Nephron (organoid): ENCODE results near the gene BICC1.

Experiments used
- H3K27ac Mint-ChIP-seq, 3 experiments: 2 replicates each; pipeline ENCODE4 v1.8.0; 2020; ENCODE audit warnings: mixed read lengths in 3 of 3, mild to moderate bottlenecking in 2 of 3, moderate library complexity in 1 of 3
- H3K27me3 Mint-ChIP-seq: 2 replicates; pipeline ENCODE4 v1.8.0; 2021; ENCODE audit warnings: low read depth, mild to moderate bottlenecking, moderate library complexity, mixed read lengths
- H3K36me3 Mint-ChIP-seq: 2 replicates; pipeline ENCODE4 v1.8.0; 2020; ENCODE audit warnings: low read depth, mixed read lengths
- H3K4me1 Mint-ChIP-seq: 2 replicates; pipeline ENCODE4 v1.8.0; 2020; ENCODE audit warnings: mixed read lengths
- H3K4me3 Mint-ChIP-seq, 3 experiments: 2 replicates each; pipeline ENCODE4 v1.8.0; 2020; ENCODE audit warnings: mild to moderate bottlenecking in 3 of 3, mixed read lengths in 3 of 3, moderate library complexity in 2 of 3
- H3K9me3 Mint-ChIP-seq: 2 replicates; pipeline ENCODE4 v1.8.0; 2020; ENCODE audit warnings: mixed read lengths
- TF ChIP-seq, protein P1 (sequence below), 3 experiments: fragments of 200-600 bp; sonication (generic); IDR thresholded peaks; one replicate each; pipeline ENCODE4 v1.5.0; 2021; ENCODE audit warnings: antibody characterized with exemption in 3 of 3; ENCODE audit not compliant: unreplicated experiment in 3 of 3

Gene BICC1

DNA sequence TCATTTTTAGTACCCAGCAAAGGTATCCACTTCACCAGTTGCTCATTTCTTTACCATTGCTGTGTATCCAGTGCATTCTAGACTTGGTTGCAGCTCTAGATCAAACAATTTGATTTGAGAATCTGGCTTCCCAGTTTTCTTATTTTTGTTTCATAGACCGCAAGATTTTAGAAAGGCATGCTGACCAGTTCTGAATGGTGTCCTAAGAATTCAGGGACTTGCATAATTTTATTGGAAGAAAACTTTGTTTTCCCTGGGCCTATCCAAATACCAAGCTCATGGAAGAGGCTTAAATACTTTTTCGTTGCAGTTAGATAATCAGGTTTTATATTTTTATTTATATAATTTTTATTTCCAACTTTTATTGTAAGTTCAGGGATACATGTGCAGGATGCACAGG, 58.3 kb downstream of the BICC1 start:
- Mint-ChIP-seq H3K9me3 (peaks cover 27% of the 10 kb centered on the region), H3K27ac (no peak overlapping the region), H3K4me1 (peaks cover 28% of the 10 kb centered on the region), H3K27me3 (no peaks in the 10 kb centered on the region), H3K4me3 (no peak overlapping the region), H3K36me3 (peaks cover 32% of the 10 kb centered on the region)
- TF ChIP-seq, protein P1, sequence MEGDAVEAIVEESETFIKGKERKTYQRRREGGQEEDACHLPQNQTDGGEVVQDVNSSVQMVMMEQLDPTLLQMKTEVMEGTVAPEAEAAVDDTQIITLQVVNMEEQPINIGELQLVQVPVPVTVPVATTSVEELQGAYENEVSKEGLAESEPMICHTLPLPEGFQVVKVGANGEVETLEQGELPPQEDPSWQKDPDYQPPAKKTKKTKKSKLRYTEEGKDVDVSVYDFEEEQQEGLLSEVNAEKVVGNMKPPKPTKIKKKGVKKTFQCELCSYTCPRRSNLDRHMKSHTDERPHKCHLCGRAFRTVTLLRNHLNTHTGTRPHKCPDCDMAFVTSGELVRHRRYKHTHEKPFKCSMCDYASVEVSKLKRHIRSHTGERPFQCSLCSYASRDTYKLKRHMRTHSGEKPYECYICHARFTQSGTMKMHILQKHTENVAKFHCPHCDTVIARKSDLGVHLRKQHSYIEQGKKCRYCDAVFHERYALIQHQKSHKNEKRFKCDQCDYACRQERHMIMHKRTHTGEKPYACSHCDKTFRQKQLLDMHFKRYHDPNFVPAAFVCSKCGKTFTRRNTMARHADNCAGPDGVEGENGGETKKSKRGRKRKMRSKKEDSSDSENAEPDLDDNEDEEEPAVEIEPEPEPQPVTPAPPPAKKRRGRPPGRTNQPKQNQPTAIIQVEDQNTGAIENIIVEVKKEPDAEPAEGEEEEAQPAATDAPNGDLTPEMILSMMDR (IDR thresholded peaks at IDR 0.05; ENCODE audit: unreplicated experiment in 3 of 3), result no peak

DNA sequence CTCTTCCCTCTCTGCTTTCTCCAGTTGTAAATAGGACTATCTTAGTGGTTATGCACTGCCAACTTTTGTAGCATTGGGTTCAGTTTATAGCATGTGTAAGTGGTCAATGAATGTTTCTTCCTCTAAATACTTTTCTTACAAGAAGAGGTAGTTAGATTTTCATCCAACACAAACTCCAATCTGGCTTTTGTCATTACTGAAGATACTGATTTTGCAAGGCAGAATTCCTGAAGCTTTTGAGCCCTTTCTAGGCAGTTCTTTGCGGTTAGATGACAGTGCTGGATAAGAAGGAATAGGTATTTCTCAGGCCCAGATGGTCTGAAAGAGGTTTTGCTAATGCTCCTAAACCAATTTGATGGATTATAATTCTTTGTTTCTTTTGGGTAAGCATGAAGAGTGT, 60.5 kb downstream of the BICC1 start:
- Mint-ChIP-seq H3K4me3 (no peak overlapping the region), H3K27me3 (no peaks in the 10 kb centered on the region), H3K9me3 (peaks cover 27% of the 10 kb centered on the region), H3K36me3 (peaks cover 28% of the 10 kb centered on the region), H3K27ac (no peak overlapping the region), H3K4me1 (peaks cover 37% of the 10 kb centered on the region)
- TF ChIP-seq, protein P1 (IDR thresholded peaks at IDR 0.05; ENCODE audit: unreplicated experiment in 3 of 3), result no peak

DNA sequence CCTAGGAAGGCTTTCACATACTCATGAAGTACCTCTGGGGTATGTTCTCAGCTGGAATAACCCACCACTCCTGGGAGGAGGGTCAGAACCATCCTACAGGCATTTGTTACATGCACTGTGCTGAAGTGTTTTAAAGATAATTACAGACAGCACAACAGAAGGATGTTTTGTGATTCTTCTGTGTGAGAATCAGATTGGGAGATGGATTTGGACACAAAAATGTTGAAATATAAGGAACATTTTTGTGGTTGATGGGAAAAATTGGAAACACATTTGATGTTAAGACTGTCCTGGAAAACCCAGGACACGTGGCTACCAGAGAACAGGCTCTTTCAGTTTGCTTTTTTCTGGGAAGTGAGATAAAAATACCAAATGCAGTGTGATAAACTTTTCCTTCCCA, 61.4 kb downstream of the BICC1 start:
- peaks cover 46% of the 10 kb centered on the region for H3K4me1 Mint-ChIP-seq

DNA sequence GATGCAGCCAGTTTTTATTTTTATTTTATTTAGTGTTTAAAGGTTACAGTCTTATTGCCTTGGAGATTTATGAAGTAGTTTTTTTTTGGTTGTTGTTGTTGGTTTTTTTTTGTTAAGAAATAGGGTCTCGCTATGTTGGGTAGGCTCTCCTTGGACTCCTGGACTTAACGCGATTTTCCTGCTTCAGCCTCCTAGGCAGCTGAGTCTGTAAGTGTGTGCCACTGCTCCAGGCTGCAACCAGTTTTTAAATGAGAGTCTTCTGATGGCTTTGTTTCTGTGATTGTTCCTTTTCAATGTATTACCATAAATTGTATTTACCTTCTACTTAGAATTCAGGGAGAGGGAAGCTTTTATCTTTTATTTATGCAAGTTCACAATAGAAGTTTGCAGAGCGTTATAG, 62.8 kb downstream of the BICC1 start:
- H3K36me3 Mint-ChIP-seq, result peaks cover 17% of the 10 kb centered on the region
- H3K27me3 Mint-ChIP-seq, result no peaks in the 10 kb centered on the region
- H3K4me3 Mint-ChIP-seq, result no peak overlapping the region
- peaks cover 48% of the 10 kb centered on the region for H3K4me1 Mint-ChIP-seq
- peak overlapping the region; percentile 36 to 98 (median 93) for H3K27ac Mint-ChIP-seq
- peaks cover 19% of the 10 kb centered on the region for H3K9me3 Mint-ChIP-seq
- TF ChIP-seq, protein P1 (IDR thresholded peaks at IDR 0.05; ENCODE audit: unreplicated experiment in 3 of 3), result no peak

More for the DNA sequence above, 61.4 kb downstream of the BICC1 start:
- Mint-ChIP-seq H3K27me3 (no peaks in the 10 kb centered on the region), H3K36me3 (peaks cover 28% of the 10 kb centered on the region), H3K9me3 (peaks cover 23% of the 10 kb centered on the region), H3K27ac (peak overlapping the region in 1 of 3 experiments; percentile 51), H3K4me3 (no peak overlapping the region)
- TF ChIP-seq, protein P1 (IDR thresholded peaks at IDR 0.05; ENCODE audit: unreplicated experiment in 3 of 3), result no peak

DNA sequence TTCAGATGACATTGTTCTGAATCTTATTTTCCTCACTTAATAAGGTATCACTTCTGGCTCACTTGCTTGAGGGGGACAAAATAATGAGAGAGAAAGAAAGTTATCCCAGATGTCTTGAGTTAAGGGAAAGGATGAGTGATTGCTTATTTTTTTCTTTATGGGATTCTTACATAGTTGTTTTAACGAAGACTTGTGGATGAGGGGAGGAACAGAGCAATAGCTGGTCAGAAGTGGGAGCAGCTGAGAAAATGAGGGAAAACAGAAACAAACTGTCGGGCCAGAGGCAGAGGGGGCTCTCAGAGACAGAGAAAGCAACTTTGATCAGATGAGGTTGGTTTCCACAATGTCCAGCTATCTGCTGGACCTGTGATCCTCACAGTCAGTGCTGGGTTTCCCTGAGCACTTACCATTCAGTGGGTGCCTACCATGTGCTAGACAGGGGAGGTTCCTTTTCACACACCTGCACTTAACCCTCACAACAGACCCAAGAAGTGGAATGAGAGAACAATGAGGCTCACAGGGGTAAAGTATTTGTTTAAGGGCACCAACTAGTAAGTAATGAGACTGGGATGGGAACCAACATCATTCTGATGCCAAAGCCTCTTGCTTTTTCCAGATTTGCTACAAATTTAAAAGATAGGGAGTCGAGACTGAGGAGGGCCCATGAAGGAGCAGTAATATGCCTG, 64.2 kb downstream of the BICC1 start:
- TF ChIP-seq, protein P1 (IDR thresholded peaks at IDR 0.05; ENCODE audit: unreplicated experiment in 3 of 3), result no peak
- Mint-ChIP-seq H3K36me3 (peaks cover 9% of the 10 kb centered on the region), H3K27me3 (no peaks in the 10 kb centered on the region), H3K4me1 (peaks cover 57% of the 10 kb centered on the region), H3K9me3 (peaks cover 8% of the 10 kb centered on the region), H3K27ac (peak overlapping the region; percentile 93 to 98 (median 93)), H3K4me3 (peak overlapping the region in 2 of 3 experiments; percentile 7 to 37)

DNA sequence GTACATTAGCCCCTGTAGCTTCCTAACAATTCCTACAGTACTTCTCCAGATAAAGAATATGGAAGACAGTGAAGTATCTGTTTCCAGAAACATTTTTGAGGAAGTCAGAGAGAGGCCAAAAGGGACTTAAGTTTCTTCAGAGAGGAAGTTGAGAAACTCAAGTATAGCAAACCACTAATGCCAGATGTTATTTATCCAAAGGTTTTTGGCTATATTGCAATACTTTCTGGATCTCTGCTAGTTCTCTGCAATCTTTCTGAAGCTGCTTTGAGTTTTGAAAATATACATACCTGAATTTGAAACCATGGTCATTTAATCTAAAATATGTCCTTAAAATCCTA, 64.7 kb downstream of the BICC1 start:
- Mint-ChIP-seq H3K4me1 (peaks cover 59% of the 10 kb centered on the region), H3K9me3 (peaks cover 3% of the 10 kb centered on the region), H3K4me3 (no peak overlapping the region), H3K27me3 (no peaks in the 10 kb centered on the region), H3K27ac (peak overlapping the region; percentile 93 to 98 (median 93)), H3K36me3 (peaks cover 4% of the 10 kb centered on the region)
- TF ChIP-seq, protein P1 (IDR thresholded peaks at IDR 0.05; ENCODE audit: unreplicated experiment in 3 of 3), result no peak
